ENCODE measurements around the gene PTDSS2.
A peak's percentile ranks its signal among the peaks of the same experiment; 100 is the strongest.
"Not testable (repeated sequence)": the region's sequence is repeated elsewhere in the genome, so short reads cannot be mapped to it uniquely, and the experiment has no call there.

The PTDSS2 gene

DNA sequence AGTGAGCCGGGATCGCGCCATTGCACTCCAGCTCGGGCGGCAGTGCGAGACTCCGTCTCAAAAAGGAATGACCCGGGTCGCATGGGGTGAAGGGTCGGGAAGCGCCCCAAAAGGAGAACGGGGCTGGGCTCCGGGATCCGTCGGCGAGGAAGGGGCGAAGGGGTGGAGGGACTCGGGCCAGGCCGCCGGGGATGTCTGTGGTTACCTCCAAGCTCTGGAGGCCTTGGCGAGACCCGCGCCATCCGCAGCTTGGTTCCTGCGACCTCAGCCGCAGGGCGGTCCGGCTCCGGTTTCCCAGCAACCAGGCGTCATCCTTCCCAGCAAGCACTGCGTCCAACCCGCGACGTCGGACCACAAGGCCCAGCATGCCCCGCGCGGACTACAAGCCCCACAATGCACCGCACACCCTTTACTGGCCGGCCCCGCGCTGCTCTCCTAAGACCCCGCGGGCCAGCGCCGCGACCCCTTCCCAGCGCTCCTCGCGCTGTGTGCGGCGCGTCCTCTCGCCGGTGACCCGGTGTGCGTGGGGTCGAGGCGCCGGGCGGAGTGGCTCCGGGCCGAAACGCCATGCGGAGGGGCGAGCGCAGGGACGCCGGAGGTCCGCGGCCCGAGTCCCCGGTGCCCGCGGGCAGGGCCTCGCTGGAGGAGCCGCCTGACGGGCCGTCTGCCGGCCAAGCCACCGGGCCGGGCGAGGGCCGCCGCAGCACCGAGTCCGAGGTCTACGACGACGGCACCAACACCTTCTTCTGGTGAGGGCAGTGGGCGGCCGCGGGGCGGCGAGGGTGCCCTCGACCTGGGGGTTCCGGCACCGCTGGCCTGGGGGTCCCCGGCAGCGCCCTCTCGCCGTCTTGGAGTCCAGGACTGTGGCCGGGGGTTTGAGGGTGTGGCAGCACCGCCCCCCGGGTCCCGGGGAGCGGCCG, at the start of gene PTDSS2:
TSS of gene PTDSS2 (plus strand) at position 391 of the 920 bp plus-strand sequence. CDS start at position 568, 177 bp downstream.
- peak; percentile 99 for DNase-seq

DNA sequence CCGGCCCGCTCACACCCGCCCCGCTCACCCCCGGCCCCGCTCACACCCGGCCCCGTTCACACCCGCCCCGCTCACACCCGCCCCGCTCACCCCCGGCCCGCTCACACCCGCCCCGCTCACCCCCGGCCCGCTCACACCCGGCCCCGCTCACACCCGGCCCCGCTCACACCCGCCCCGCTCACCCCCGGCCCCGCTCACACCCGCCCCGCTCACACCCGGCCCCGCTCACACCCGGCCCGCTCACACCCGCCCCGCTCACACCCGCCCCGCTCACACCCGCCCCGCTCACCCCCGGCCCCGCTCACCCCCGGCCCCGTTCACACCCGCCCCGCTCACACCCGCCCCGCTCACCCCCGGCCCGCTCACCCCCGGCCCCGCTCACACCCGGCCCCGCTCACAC, 48.9 kb upstream of the PTDSS2 start:
- not testable (repeated sequence) for DNase-seq

DNA sequence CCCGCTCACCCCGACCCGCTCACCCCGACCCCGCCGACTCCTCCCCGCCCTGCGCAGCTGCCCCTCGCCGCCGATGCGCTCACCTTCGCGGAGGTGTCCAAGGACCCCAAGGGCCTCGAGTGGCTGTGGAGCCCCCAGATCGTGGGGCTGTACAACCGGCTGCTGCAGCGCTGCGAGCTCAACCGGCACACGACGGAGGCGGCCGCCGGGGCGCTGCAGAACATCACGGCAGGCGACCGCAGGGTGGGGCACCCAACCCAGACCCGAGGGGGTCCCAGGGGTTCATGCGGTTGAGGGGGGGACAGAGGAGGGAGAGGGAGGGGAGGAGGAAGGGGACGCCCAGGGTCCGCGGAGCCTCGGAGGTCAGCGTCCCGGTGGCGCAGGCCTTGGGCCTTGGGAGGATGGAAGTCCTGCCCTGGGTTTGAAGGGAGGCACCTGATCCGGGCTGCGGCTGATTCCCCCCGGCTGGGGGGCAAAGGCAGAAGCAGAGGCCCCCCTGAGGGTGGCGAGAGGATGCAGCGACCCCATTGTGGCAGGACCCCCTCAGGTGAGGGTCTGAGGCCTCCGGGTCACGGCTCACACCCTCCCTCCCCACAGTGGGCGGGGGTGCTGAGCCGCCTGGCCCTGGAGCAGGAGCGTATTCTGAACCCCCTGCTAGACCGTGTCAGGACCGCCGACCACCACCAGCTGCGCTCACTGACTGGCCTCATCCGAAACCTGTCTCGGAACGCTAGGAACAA, 46.9 kb upstream of the PTDSS2 start:
- no peak for DNase-seq

DNA sequence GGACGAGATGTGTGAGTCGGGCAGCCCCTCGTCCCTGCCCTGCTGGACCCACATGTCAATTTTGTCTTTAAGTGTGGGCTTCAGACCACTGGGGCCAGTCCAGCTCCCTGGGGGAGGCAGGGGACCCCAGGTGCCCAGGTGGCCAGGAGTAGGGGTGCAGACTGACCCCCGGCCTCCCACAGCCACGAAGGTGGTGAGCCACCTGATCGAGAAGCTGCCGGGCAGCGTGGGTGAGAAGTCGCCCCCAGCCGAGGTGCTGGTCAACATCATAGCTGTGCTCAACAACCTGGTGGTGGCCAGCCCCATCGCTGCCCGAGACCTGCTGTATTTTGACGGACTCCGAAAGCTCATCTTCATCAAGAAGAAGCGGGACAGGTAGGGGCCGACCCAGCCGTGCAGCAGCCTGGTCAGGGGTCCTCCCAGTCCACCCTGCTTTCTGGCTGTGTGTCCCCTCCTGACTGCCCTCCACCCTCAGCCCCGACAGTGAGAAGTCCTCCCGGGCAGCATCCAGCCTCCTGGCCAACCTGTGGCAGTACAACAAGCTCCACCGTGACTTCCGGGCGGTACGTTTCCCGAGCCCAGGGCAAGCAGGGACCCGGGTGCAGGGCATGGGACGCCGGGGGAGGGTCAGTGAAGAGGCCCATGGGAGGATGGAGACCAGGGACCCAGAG, 46.2 kb upstream of the PTDSS2 start:
- DNase-seq, result no peak

DNA sequence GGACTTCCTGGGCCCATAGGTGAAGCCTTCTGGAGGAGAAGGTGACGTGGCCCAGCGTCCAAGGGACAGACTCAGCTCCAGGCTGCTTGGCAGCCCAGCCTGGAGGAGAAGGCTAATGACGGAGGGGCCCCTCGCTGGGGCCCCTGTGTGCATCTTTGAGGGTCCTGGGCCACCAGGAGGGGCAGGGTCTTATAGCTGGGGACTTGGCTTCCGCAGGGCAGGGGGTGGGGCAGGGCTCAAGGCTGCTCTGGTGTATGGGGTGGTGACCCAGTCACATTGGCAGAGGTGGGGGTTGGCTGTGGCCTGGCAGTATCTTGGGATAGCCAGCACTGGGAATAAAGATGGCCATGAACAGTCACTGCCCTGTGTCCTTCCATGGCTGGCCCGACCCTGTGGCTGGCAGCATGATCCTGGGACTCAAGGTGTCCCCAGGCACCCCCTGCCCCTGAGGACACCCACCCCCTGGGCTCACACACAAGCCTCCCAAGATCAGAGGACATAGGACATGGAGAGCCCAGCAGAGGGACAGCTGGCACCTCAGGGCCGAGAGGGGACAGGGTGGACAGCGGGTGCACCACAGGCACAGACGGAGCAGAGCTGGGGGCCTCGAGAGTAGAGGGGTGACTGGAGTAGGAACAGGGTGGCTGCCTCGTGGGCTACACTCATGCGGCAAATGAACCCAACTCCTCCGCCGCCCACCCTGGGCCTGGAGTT, 45.4 kb upstream of the PTDSS2 start:
- DNase-seq, result no peak

DNA sequence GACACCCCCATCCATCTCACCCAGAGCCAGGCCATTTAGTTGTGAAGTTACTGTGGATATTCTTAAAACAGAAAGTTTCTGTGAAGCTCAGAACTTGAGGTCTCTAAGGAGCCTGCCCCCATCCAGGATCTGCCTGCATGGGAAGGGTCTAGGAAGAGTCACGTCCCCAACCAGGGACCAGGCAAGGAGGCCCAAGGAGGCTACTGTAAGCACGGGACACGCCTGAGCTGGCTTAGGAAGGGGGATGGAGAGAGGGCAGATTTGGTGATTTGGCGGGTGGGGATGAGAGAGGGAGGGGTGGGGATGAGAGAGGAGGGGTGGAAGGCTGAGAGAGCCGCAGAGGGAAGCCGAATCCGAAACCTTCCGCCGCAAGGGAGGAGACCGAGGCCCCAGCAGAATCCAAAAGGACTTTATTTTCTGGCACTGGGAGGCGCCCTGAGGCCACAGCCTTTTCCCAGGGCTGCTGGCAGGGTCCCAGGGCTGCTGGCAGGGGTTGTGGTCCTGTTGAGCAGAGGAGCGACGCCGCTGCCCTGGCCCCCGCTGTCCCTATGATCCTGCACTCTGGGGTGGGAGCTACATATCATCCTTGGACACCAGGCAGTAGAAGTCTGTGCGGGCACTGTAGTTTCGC, 44.6 kb upstream of the PTDSS2 start:
- no peak for DNase-seq

DNA sequence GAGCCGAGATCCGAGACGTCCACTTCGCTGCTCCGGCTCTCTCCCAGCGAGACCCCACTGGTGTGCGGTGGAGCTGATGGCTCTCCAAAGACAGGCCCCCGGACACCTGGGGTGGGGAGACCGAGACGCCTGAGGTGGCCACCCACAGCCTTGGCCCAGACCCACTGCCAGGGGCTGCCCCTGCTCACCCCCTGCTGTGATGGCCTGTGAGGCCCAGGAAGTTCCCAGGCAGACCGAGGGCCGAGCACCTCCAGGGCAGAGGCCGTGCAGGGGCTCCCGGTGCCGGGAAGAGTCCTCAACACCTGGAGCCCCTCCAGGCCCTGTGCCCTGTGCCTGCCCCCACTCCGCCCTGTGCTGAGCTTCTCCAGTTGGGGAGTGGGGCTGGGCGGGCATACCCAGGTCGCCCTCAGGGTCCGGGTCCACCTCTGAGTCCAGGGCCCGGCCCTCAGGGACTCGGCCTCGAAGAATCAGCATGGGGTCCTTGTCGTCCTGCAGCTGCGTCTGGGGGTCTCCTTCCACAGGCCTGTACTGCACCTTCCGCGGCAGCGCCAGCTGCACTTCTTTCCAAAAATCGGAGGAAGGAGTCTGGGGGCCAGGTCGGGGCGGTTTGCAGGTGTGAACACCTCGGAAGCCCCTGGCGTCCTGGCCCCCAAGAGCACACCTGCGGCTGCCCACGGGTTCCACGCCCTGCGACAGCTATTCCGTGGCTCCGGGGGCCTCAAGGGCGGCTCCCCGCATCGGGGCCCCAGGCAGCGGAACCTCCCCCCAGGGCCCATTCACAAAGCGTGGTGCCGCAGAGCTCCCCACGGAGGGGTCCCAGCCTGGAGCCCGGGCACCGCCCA, 43.9 kb upstream of the PTDSS2 start:
- no peak for DNase-seq

DNA sequence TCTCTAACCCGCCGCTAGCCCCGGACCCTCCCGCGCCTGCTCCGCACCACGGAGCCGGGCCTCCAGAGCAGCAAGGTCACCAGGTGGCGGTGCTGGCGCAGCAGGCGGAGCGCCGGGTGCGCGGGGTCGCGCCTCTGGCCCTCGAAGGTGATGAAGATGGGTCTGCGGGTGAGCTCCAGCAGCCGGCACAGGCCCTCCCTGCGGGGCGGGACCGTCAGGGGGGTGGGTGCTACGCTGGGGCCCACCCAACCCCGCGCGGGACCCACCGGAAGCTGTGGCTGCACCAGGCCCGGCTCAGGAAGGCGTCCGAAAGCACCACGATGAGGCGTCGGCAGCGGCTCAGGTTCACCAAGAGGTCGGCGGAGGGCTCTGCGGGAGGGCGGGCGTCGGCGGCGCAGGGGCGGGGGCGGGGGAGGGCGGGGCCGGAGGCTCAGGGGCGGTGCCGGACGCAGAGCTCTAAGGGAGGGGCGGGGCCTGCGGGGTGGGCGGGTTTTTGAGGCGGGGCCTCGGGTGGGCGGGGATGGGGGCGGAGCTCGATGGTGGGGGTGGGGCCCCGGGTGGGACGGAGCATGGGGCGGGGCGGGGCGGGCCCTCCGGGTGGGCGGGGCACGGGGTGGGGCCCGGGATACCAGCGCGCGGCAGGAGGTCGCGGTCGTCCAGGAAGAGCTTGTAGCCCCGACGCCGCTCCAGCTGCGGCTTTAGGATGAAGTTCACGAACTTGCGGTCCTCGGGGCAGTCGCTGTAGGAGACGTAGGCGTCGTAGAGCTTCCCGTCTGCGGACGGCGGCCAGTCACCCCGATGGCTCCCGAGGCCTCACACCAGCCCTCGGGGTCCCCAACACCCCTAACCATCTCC, 43.1 kb upstream of the PTDSS2 start:
- peak; percentile 82 for DNase-seq

DNA sequence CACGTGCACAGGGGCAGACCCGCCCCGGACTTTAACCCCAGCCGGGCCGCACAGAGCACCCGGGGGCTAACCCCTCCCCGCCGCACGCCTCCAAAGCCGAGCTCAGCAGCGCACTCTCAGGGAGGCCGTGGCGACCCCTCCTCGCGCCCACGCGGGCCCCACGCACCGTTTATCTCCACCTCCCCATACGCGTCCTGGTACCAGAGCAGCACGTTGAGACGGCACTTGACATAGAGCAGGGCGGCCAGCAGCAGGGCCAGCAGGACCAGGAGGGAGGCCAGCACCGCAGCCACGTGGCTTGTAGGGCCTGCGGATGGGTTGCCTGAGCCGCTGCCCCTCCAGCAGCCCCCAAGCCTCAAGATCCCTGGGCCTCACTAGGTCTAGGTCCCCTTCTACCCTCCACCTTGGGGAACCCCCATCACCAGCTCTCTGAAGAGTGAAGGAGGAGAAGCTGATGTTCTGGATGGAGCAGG, 42.4 kb upstream of the PTDSS2 start:
- no peak for DNase-seq

DNA sequence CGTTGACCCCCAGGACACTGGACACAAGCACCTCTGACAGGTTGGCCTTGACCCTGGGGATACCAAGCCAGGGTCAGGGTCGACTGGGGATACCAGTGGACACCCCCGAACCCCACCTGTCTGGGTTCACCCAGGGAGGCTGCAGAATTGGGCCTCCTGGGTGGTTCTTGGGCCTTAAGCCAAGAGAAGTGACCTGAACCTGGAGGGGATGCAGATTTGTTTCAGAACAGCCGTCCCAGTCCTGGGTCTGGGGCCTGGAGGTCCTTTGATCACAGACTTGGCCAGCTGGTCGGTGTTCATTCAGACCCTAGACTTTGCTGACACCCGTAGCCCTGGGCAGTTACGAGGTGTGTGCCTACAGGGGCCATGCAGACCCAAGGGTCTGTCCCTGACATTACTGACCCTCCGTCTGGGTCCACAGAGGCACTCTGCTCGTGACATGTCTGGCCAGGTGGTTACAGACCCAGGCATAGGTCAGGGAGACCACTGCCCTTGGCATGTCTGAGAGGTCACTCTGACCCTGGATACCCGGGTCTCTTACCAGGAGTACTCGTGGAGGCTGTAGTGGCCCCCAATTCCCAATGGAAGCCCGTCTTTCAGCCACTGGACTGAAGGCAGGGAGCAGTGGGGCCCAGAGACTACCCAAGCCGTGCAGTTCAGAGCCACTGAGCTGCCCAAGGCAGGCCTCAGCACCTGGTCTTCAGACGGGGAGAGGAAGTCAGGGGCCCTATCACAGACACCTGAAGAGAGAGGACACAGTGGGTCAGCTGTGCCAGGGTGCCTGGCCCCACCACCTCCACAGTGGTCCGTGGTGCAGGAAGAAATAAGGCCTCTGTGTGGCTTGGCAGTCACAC, 41.7 kb upstream of the PTDSS2 start:
- DNase-seq, result no peak

DNA sequence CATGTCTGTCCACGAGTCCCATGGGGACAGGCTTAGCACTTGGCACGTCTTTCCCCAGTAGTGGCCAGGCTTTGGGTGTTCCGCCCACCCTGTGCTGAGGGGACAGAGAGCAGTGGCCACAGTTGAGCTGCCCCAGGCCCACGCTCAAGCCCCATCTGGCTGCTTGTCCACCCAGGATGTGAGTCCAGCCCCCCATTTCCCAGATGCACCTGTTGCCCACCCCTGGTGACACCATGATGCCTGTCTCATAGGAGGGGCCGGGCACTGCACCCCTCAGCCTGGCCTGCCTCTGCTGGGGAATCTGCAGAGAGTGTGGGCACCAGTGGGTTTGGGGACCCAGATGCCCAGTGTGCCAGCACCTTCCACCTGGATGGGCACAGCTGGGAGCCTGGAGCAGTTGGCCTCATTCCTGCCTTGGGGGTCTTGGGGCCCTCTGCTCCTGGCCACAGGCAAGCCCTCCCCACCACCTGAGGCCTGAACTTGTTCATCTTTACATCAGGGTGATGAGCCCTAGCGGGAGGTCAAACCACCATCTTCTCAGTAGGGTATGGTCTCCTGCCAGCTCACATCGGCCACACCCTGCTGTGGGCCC, 41.0 kb upstream of the PTDSS2 start:
- no peak for DNase-seq

DNA sequence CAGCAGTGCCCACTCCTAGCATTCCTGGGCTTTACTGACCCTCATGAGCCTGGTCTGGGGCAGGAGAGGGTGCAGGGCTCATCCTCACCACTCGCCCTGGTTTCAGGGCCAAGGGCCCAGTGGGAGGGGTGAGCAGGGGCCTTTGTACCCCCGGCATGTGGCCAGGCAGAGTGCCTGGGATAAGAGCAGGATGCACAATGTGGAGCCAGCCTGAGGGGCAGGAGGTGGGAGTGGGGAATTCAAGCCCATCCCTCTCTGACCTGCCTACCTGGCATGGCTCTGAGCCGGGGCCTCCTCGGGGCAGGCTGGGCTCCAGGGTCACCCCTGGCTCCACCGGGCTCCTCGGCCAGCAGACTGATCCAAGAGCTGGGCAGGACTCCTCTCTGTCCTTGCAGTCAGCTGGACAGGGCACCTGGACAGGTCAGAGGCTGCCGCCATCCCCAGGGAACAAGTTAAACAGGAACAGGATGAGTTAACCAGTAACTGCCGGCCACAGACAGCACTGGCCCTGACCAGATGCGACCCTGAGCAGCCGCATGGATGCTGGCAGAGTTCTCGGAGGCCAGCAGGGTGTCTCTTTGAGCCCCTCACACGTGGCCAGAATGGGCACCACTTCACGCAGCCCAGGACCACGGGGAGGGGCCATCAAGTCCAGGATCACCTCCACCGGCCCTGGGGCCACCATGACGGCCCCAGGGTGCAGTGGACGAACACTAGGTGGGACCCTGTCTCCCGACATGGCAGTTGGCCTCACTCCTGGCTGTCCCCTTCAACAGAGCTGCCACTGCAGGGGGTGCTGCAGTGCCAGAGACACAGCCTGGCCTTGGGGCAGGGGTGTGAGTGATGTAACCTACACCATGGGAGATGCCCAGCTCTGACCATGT, 40.2 kb upstream of the PTDSS2 start:
- DNase-seq, result no peak

DNA sequence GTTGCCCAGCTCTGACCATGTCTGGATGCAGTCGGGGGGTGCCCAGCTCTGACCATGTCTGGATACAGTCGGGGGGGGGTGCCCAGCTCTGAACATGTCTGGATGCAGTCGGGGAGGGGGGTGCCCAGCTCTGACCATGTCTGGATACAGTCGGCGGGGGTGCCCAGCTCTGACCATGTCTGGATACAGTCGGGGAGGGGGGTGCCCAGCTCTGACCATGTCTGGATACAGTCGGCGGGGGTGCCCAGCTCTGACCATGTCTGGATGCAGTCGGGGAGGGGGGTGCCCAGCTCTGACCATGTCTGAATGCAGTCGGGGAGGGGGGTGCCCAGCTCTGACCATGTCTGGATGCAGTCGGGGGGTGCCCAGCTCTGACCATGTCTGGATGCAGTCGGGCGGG, 39.4 kb upstream of the PTDSS2 start:
- DNase-seq, result not testable (repeated sequence)

DNA sequence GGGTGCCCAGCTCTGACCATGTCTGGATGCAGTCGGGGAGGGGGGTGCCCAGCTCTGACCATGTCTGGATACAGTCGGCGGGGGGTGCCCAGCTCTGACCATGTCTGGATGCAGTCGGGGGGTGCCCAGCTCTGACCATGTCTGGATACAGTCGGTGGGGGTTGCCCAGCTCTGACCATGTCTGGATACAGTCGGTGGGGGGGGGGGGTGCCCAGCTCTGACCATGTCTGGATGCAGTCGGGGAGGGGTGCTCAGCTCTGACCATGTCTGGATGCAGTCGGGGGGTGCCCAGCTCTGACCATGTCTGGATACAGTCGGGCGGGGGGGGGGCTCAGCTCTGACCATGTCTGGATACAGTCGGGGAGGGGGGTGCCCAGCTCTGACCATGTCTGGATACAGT, 38.6 kb upstream of the PTDSS2 start:
- not testable (repeated sequence) for DNase-seq

DNA sequence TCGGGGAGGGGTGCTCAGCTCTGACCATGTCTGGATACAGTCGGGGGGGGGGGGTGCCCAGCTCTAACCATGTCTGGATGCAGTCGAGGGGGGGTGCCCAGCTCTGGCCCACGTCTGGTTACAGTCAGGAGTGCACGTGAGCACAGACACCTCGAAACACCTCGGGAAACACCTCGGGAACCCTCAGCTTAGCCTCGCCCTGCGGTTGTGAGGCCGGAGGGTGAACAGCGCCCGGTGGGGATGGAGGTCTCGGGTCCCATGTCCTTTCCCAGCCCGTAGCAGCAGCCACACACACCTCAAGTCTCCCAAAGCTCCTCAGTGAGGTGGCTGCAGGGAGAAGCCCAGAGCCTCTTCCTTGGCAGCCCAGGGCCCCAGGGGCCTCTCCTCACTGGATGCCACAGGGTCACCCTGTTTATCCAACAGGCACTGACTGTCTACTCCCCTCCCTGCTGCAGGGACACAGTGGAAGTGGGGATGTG, 37.4 kb upstream of the PTDSS2 start:
- no peak for DNase-seq

DNA sequence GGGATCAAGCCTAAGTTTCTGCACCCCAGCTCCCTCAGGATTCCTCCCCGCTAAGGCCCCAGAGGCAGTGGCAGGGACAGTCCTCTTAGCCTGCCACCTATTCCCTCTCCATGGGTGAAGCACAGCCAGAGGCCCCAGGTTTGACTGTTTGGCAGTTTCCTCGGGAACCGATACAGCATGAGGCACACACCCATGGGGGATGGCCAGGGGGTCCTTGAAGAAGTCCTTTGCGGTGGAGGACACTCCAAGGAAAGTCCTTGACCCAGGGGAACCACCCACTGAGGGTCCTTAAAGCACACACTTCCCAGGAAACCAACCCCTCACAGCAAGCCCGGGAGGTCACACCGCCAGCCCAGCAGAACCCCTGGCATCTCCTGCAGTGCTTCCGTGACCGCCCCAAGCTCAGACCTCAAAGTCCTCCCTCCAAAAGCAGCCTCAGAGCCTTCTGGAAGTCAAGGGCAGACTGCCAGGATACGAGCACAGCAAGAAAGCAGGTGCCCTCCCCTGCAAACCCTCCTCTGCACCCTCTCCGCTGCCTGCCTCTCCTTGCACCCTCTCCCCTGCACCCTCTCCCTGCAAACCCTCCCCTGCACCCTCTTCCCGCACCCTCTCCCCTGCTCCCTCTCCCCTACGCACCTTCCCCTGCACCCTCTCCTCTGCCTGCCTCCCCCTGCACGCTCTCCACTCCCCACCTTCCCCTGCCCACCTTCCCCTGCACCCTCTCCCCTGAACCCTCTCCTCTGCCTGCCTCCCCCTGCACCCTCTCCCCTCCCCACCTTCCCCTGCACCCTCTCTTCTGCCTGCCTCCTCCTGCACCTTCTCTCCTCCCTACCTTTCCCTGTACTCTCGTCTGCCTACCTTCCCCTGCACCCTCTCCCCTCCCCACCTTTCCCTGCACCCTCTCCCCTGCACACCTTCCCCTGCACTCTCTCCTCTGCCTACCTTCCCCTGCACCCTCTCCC, 36.7 kb upstream of the PTDSS2 start:
- DNase-seq, result peak; percentile 1

All from retina (tissue), 1 donor.